ENCODE data around the gene SCAND1.
"Not testable (repeated sequence)": the region's sequence is repeated elsewhere in the genome, so short reads cannot be mapped to it uniquely, and the experiment has no call there.

SCAND1 gene

DNA sequence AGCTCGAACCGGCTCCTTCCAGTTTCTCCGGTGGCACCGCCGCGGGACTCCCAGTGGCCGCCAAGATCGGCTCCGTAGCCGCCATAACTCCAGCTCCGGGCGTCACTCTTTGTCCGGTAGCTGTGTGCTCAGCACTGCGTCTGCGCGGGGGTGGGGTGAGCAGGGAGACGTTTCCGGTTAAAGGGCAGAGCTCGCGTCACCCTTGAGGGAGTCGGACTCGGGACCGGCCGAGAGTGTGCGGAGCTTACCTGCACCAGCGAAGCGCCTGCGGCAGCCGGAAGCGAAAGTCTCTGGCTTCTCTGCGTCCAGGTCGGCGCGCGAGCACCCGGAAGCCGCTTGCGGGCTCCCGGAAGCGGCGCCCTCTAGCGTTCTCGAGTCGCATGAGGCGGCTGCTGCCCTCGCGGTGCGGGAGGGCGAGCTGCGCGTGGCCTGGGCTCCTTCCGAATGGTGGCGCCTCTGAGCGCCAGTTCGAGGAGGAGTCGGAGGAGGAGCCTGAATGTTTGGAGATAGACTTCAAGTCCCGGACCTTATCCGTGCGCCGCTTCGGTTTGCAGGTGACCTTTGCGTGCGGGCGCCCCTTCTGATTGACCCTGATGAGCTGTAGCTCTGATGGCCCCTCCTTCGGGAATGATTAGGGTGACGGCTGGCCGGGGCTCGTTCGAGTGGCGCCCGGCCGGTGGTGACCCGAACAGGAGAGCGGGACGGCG is at the start of gene SCAND1:
Gene SCAND1, minus strand, starts transcription at position 303 of the 707 bp plus-strand sequence. Its CDS starts 218 bp downstream, at position 85.
- DNase-seq (ENCODE audit: low read depth in 3 of 3): peak; percentile 93 to 98 (median 93)

DNA sequence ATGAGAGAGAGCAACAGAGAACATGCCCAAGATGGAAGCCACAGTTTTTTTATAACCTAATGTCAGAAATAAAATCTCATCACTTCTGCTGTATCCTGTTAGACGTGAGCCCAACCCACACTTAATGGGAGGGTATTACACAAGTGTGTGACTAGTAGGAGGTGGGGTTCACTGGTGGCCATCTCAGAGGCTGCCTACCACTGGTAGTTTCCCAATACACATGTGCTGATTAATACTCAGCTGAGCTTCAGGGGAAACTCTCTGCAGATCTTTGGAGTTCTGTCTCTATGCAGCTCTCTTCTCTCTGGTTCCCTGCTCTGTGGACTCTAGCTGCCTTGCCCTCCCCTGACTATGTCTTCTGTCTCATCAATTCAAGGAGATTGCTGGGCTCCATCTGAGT is 49.7 kb upstream of the SCAND1 start:
- no peak for DNase-seq (ENCODE audit: low read depth in 3 of 3)

DNA sequence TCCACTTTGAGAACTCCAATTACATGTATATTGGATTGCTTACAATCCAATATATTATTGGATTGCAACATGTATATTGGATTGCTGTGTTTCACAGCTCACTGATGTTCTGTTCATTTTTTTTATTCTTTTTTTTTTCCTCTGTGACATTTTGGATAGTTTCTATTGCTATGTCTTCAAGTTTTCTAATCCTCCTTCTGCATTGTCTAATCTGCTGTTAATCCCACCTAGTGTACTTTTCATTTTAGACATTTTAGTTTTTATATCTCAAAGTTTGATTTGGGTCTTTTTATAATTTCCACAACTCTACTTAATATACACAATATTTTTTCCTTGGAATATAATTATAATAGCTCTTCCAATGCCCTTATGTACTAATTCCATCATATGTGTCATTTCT is 48.6 kb upstream of the SCAND1 start:
- no peak for DNase-seq (ENCODE audit: low read depth in 3 of 3)

DNA sequence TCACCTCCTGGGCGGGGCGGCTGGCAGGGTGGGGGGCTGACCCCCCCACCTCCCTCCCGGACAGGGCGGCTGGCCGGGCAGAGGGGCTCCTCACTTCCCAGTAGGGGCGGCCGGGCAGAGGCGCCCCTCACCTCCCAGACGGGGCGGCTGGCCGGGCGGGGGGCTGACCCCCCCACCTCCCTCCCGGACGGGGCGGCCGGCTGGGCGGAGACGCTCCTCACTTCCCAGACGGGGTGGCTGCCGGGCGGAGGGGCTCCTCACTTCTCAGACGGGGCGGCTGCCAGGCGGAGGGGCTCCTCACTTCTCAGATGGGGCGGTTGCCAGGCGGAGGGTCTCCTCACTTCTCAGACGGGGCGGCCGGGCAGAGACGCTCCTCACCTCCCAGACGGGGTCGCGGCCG is 47.0 kb upstream of the SCAND1 start:
- DNase-seq (ENCODE audit: low read depth in 3 of 3): not testable (repeated sequence)

DNA sequence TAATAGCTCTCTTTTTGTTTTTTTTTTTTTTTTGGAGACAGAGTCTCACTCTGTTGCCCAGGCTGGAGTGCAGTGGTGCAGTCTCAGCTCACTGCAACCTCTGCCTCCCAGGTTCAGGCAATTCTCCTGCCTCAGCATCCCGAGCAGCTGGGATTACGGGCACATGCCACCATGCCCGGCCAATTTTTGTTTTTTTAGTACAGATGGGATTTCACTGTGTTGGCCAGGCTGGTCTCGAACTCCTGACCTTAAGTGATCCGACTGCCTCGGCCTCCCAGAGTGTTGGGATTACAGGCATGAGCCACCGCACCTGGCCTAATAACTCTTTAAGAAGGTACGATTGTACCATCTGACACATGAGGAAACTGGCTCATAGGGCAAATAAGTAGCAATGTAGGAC is 42.2 kb upstream of the SCAND1 start:
- DNase-seq (ENCODE audit: low read depth in 3 of 3): not testable (repeated sequence)

DNA sequence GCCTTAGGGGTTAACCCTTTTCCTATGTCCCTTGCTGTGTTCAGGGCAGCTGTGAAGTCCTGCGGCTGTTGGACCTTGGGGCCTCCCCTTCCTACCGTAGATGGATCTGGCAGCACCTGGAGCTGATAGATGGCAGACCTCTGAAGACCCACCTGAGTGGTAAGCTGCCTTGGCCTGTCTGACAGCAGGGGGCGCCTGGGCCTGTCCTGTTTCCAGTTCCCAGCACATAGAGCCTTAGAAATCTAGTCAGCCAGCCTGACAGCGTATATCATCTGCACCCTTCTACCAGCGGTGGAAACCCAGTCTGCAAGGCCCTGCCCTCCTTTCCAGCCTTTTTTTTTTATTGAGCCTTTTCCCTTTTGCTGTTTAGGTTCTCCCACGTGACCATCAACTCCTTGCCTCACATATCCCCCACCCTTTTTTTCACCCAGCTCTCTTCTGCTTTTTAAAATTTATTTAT is 40.7 kb upstream of the SCAND1 start:
- DNase-seq (ENCODE audit: low read depth in 3 of 3): peak; percentile 60 to 72 (median 61)

DNA sequence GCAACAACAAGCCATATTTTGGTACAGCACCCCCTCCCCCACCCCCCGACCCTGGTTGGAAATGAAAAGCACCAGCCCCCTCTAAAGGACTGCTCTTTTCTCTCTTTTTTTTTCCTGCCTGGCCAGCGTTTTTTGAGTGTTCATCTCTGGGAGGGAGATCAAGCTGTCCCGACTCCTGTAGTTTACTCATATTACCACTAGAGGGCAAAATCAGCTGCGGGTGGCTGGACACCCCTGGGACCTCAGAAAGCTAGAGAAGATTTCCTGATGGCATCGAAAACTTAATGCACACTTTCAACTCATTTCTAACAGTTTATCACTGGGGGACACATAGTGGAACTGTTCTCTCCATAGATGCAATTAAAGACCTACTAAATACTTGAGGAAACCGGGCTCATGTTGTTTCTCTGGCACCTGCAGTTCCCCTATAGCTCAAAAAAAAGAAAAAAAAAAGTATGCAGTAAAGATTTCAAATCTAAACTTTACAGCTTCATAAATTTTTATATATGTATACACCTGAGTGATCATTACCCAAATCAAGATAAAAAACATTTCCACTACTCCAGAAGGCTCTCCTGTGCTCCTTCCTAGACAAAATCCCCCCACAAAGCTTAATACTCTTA is 38.5 kb upstream of the SCAND1 start:
- peak; percentile 4 to 17 (median 10) for DNase-seq (ENCODE audit: low read depth in 3 of 3)

DNA sequence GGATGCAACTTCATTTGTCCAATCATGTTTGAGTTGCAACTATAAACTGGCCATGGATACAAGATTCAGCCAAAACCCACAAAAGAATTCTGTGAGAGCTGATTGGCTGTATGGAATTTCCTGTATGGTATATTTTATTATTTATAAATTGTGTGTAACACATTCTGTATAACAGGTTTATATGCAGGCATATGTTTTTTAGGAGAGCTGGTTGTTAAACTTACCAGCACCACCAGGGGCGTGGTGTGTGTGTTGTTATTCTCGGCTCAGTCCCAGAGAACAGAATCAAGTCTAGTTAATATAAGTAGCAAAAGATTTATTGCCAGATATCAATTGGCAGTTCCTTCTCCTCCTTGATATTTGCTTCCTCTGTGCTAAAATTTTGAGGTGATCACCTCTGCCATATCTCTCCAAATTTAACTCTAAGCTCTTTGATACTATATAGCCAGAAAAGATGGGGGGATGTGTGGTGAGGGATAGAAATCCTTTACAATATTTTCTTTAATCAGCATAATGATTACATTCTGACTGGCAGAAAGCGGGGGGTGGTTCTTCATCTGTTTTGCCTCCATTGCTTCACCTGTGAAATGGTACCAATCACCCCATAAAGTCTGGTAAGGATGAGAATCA is 37.0 kb upstream of the SCAND1 start:
- no peak for DNase-seq (ENCODE audit: low read depth in 3 of 3)

DNA sequence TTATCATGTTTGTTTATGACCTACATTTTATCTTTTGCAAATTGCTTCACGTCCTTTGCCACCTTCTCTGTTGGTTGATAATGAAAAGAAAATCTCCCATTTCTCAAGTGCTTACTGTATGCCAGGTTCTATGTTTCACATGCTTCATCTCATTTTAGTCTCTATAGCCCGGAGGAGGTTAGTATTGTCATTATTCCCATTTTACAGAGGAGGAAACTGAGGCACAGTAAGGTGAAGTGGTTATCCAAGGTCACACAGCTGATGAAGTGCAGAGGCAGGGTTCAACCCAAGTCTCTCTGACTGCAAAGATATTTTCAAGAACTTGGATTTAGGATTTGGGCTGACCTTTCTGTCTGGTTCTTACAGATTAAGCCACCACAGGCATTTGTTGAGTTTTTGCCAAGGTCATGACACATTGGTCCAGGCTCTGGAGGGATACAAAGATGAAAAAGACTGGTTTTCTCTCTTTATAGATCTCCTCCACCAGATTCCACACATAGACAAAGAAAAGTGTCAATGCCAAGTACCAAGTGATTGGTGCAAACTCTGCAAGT is 34.7 kb upstream of the SCAND1 start:
- DNase-seq (ENCODE audit: low read depth in 3 of 3): no peak

DNA sequence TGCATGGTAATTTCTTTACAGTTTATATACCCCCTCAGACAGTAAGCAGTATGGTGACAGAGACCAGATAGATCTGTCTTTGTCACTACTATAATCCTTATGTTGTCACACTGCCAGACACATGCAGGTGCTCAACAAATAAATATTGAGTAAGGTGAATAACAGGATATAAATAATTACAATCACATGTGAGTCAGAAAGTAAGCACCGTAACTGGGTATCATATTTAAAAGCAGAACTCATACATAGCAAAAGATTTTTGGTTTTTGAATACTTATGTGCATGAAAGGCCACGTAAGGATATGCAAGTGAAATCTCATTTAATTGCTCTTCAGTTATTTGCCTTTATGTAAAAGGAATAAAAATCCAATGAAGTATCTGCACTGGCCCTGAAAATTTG is 31.5 kb upstream of the SCAND1 start:
- no peak for DNase-seq (ENCODE audit: low read depth in 3 of 3)

DNA sequence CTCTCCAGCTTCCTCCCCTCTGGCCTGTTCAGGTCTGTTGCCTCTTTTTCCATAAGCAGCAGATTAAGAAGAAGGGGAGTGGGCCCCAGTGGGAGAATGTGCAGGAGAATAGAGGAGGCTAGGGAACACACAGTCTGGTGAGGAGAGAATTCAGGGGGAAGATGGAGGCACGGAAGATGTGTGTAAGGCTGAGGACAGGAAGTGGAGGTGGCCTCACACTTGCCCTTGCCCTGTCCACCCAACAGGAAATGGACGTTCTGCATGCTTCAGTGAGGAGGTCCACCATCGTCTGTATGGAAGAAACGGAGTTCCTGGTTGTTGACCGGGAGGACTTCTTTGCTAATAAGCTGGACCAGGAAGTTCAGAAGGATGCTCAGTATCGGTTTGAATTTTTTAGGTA is 30.1 kb upstream of the SCAND1 start:
- DNase-seq (ENCODE audit: low read depth in 3 of 3): no peak

DNA sequence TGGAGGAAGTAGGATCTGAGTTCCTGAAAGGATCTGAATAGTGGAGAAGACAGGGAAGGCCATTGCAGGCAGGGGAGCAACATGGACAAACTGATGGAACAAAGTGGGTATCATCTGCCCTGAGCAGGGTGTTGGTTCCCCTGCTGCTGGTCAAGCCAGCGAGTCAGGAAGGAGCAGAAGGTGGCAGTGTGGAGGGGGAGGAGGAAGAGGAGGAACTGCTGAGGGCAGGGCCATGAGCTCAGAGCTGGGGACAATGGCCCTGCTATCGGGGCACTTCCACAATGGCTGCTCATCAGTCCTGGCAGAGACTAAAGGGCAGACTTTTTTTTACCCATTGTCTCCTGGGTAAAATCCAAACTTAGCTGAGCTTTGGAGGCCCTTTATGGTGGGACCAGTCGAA is 27.7 kb upstream of the SCAND1 start:
- no peak for DNase-seq (ENCODE audit: low read depth in 3 of 3)

DNA sequence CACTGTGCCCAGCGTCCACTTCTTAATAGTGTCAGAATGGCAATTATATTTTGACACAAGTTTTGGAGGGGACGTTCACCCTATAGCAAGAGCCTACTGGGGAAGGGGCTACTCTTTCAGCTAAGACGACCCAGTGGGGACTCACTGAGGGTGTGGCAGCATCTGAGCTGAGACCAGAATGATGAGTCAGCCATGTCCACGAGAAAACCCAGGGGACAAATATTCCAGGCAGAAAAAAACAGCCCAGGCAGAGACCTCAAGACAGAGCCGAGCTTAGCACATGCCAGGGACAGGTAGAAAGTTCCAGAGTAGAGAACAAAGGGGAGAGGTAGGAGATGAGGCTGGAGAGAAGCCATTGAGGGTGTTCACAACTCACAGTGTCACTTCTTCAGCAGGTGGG is 25.2 kb upstream of the SCAND1 start:
- DNase-seq (ENCODE audit: low read depth in 3 of 3): no peak

DNA sequence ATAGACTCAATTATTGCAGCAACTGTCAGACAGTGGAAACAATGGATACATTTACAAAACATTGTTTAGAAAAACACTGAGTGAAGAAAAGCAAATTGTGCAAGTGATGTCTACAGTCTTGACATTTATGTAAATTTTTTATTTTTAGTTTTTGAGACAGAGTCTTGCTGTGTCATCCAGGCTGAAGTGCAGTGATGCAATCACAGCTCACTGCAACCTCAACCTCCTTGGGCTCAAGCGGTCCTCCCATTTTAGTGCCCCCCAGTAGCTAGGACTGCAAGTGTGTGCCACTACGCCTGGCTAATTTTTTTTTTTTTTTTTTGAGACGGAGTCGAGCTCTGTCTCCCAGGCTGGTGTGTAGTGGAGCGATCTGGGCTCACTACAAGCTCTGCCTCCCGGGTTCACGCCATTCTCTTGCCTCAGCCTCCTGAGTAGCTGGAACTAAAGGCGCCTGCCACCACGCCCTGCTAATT is 23.8 kb upstream of the SCAND1 start:
- no peak for DNase-seq (ENCODE audit: low read depth in 3 of 3)

DNA sequence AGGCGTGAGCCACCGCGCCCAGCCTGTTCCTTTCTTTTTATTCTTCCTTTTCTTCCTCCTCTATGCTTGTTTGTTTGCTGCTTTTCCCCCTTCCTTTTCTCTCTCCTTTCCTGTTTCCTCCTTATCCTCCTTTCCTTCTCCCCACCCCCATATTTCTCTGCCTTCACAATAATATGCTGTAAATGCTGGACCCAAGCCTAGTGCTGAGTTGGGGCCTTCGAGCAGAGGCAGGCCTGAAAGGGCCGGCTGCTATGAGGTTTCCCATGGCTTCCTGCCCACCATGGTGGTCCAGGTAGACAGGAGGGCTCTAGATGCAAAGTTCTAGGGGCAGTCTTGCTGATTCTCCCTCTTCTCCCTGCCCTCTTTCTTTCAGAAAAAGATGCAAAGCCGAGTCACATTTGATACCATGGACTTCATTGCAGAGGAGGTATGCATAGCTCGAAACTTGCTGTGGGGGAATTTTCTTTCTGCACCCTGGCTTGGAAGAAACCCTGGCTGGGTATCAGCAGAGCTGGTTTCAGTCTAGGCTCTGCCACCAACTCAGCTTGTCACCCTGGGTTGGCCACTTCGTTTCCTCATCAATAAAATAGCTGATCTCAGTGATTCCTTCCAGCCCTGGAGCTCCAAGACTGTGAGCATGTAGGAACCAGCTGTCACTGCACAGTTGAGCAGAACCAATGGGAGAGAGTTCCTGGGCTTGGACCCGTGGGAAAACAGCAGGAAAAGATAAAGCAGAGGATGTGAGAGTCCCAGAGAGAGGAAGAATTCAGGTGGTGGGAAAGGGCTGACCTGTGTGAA is 21.5 kb upstream of the SCAND1 start:
- no peak for DNase-seq (ENCODE audit: low read depth in 3 of 3)

DNA sequence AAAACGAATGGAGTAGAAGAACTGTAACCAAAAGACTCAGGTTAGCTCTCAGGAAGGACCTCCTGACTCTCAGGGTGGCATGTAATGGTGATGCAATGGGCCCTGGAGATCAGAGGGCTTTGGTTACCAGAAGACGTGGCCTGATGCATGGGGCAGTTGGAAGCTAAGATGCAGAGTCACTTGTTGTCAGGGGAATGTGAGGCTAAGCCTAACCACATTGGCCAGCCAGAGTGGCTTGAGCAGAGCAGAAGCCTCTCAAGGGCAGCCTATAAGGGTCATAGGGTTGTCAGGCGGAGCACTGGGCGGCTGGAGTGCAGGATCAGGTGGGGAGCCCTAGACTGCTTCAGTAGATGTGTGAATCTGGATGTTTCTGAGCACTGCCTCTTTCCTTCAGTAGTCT is 20.0 kb upstream of the SCAND1 start:
- no peak for DNase-seq (ENCODE audit: low read depth in 3 of 3)

DNA sequence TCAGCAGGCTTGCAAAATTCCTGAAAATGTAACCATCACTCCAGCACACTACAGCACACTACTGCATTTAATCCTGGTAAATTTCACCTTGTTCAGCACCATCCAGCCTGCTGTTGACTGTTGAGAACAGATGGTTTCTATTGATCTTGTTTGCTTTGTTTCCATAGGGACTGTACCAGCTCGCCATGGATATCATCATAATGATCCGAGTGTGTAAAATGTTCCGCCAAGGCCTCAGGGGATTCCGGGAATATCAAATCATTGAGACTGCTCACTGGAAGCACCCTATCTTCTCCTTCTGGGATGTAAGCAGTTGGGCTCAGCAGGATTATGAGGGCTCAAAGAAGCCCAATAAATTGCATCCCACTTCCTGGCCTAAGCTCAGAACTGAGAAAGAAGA is 18.2 kb upstream of the SCAND1 start:
- no peak for DNase-seq (ENCODE audit: low read depth in 3 of 3)

DNA sequence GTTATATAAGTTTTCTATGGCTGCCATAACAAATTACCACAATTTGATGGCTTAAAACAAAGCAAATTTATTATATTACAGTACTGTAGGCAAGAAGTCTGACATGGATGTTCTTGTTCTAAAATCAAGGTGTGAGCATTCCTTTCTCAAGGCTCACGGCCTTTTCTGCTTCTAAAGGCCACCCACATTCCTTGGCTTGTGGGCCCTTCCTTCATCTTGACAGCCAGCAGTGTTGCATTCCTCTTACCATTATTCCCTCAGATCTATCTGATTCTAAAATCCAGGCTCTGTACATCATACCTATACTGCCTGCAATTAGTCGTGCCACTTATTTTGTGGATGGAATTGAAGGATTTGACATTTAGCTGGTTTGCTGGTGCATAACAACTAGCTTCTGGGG is 17.7 kb upstream of the SCAND1 start:
- no peak for DNase-seq (ENCODE audit: low read depth in 3 of 3)

DNA sequence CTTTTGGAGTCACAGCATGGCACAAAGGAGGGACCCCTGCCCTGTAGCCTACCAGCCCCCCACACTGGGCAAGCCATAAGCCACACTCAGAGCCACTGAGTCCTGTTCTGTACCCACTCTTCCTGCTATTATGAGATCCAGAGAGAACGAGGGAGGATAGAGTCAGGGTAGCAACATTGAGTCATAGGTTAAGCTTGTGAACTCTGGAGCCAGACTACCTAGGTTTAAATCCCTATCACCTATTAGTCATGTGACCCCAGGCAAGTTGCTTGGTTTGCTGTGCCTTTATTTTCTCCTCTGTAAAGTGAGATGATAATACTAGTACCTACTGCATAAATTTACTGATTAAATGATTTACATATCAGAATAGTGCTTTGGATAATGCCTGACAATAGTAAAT is 14.6 kb upstream of the SCAND1 start:
- no peak for DNase-seq (ENCODE audit: low read depth in 3 of 3)

DNA sequence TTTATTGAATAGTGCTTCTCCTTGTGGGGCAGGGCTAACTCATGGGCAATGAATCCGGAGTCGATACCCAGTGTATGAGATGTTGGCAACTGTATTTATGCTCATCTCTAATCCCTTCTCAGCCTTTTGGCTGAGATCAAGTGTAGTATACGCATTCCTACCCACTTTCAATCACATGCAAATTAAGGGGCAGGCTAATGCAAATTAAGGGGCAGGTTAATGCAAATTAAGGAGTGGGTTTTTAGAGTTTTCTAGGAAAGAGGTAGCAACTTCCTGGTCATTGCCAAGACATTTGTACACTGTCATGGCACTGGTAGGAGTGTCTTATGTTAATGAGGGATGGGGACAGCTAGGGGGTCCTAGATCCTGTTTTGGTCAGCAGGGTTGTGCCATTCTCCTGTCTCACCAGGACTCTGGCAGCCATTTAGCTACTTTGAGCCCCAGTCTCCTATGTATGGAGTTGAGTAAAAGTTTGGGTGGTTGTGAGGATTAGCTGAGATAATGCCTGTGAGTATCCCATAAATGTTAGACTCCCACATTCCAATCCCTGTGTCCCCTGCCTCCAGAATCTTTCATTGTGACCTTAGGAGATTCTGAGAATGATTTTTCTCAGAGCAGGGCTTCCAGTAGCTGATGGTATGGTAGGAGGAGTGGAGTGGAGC is 13.8 kb upstream of the SCAND1 start, which contains the start of gene CNBD2:
Gene CNBD2, plus strand, starts transcription at position 612 of the 662 bp plus-strand sequence. CDS start 173 bp downstream, outside the sequence.
- DNase-seq (ENCODE audit: low read depth in 3 of 3): no peak

DNA sequence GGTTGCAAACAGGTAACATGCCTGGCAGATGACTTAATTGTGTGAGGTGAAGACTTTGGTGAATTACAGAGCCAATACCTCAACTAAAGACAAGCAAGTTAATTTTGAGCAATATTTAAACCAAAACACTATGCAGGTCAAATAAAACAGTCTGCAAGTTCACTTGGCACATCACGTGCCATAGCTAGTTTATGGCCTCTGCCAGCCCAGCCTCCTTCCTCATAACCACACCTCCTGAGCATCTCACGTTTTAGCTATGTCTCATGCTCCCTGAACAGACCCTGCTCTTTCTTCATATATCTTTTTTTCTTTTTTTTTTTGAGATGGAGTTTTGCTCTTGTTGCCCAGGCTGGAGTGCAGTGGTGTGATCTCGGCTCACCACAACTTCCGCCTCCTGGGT is 9.6 kb upstream of the SCAND1 start:
- no peak for DNase-seq (ENCODE audit: low read depth in 3 of 3)
